ENCODE data around the gene CATSPERB.

DNA sequence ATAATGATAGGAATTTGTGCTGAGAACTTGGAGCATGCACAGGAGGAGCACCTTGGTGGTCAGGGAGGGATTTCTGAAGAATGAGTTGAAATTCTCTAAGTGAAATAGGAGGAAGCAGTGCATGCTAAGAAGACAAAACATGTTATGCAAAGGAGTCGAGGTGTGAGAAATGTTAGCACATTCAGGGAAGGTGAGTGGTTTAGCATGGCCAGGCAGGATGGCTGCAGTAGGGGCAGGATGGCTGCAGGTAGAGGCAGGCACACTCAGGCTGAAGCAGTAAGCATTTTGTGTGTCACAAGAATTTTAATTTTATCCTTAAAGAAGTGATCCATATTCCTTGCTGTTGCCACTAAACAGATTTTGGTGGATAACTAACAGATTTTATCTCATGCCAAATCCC is 46.3 kb downstream of the CATSPERB start:
- no peak for TF ChIP-seq CTCF (IDR thresholded peaks at IDR 0.05)
- TF ChIP-seq POLR2A (IDR thresholded peaks at IDR 0.05): no peak

Measured in heart left ventricle (tissue), 13 donors.